ENCODE results near the gene SGK1.

The SGK1 gene

GRCh38 chr6:134168590-134169208, 149.2 kb downstream of the SGK1 start:
- peak; percentile 33 to 35 for DNase-seq

- DNase-seq, result peak; percentile 63 to 75
Observed at GRCh38 chr6:134166511-134167261, 151.2 kb downstream of the SGK1 start.

- DNase-seq, result peak; percentile 60 to 65
Observed at GRCh38 chr6:134165561-134166201, 152.2 kb downstream of the SGK1 start.

- DNase-seq, result peak in 1 of 2 donors; percentile 19
Observed at GRCh38 chr6:134164300-134164699, 153.6 kb downstream of the SGK1 start.

GRCh38 chr6:134162932-134163331, 155.0 kb downstream of the SGK1 start:
- peak; percentile 2 to 19 for DNase-seq

- DNase-seq, result no peak
Observed at GRCh38 chr6:134161041-134161440, 156.9 kb downstream of the SGK1 start.

- DNase-seq, result no peak
Observed at GRCh38 chr6:134152767-134153485, 165.0 kb downstream of the SGK1 start.

- no peak for DNase-seq
Observed at GRCh38 chr6:134148566-134148965, 169.3 kb downstream of the SGK1 start.

GRCh38 chr6:134147034-134147533, 170.8 kb downstream of the SGK1 start:
- no peak for DNase-seq

GRCh38 chr6:134146268-134147033, 171.5 kb downstream of the SGK1 start:
- no peak for DNase-seq

GRCh38 chr6:134145786-134146185, 172.1 kb downstream of the SGK1 start:
- DNase-seq, result peak; percentile 35 to 50

GRCh38 chr6:134138226-134138975, 179.5 kb downstream of the SGK1 start:
- DNase-seq, result no peak

GRCh38 chr6:134134654-134135053, 183.3 kb downstream of the SGK1 start:
- DNase-seq, result no peak

GRCh38 chr6:134132494-134133141, 185.3 kb downstream of the SGK1 start:
- no peak for DNase-seq

- no peak for DNase-seq
Observed at GRCh38 chr6:134131530-134132139, 186.3 kb downstream of the SGK1 start.

GRCh38 chr6:134128146-134128545, 189.8 kb downstream of the SGK1 start:
- no peak for DNase-seq

GRCh38 chr6:134123666-134124208, 194.2 kb downstream of the SGK1 start:
- DNase-seq, result peak; percentile 53 to 61

GRCh38 chr6:134122775-134123174, 195.1 kb downstream of the SGK1 start:
- DNase-seq, result no peak

- no peak for DNase-seq
Observed at GRCh38 chr6:134119486-134119885, 198.4 kb downstream of the SGK1 start.

Measured in inflammatory macrophage (primary cell).